Duodenal mucosa (tissue), 2 donors: Measurements from ENCODE around the gene SLC17A7.

Experiments
- H3K27ac ChIP-seq: one replicate; pipeline ENCODE4 v1.7.0; 2013; ENCODE audit warnings: low read depth, low read length
- H3K27me3 ChIP-seq, 2 donors: one replicate each; pipeline ENCODE4 v1.7.0; 2013; ENCODE audit warnings: low read length in 2 of 2, control low read depth in 1 of 2; ENCODE audit not compliant: insufficient read depth in 2 of 2, control insufficient read depth in 1 of 2
- H3K36me3 ChIP-seq, 2 donors: one replicate each; pipeline ENCODE4 v1.7.0; 2013; ENCODE audit warnings: low read length in 2 of 2, control low read depth in 1 of 2; ENCODE audit not compliant: insufficient read depth in 2 of 2, control insufficient read depth in 1 of 2
- H3K4me1 ChIP-seq, 2 donors: one replicate each; pipeline ENCODE4 v1.7.0; 2013; ENCODE audit warnings: low read length in 2 of 2, control low read depth in 1 of 2; ENCODE audit not compliant: insufficient read depth in 2 of 2, control insufficient read depth in 1 of 2
- H3K4me3 ChIP-seq, 2 donors: one replicate each; pipeline ENCODE4 v1.7.0; 2013; ENCODE audit warnings: low read length in 2 of 2, low read depth in 1 of 2
- H3K9ac ChIP-seq, 2 donors: one replicate each; pipeline ENCODE4 v1.7.0; 2013; ENCODE audit warnings: low read length in 2 of 2, low read depth in 1 of 2
- H3K9me3 ChIP-seq, 2 donors: one replicate each; pipeline ENCODE4 v1.7.0; 2013; ENCODE audit warnings: low read length in 2 of 2, control low read depth in 1 of 2; ENCODE audit not compliant: control insufficient read depth in 1 of 2

Gene SLC17A7

DNA sequence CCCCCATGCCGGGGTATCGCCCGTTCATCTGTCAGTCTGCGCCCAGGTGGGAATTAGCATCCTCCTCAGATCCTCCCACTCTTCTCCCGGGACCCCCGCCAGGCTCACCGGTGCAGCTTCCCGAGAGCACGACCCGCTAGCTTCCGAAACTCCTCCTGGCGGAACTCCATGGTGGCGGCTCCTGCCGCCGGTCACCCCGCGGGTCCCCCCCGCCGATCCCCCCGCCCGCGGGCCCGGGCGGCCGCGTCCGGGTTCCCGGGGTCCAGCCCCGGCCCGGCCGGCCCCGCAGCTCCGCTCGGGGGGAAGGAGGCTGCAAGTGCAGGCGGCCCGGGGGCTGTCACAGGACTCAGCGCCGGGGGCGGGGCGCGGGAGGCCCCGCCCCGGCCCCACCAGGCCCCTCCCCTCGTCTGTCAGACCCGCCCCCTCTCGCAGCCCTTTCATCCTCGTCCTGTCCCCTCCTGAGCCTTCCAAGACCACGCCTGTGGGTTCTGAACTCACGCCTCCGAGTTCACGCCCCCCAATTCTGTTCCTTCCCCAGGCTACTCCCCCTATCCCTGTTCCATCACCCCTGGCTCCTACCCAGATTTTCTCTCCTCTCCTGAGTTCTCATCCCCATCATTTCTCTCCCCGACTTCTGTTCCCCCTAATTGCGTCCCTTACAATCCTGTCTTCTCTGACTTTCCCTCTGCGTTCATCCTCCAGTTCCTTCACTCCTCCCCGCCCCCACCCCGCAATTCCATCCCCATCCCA is at the start of gene SLC17A7:
Gene SLC17A7, minus strand, starts transcription at position 318 of the 750 bp plus-strand sequence. Its CDS starts 148 bp downstream, at position 170.
- no peak within 1 kb of the TSS for H3K27ac ChIP-seq
- no peaks in the 10 kb centered on the region for H3K36me3 ChIP-seq
- no peak within 1 kb of the TSS for H3K9ac ChIP-seq
- no peaks in the 10 kb centered on the region for H3K9me3 ChIP-seq
- H3K27me3 ChIP-seq, result peaks cover 43 to 54% of the 10 kb centered on the region in 2 donors
- H3K4me1 ChIP-seq, result peaks cover 0 to 5% of the 10 kb centered on the region in 2 donors
- H3K4me3 ChIP-seq, result peak within 1 kb of the TSS in 1 of 2 donors; percentile 79

DNA sequence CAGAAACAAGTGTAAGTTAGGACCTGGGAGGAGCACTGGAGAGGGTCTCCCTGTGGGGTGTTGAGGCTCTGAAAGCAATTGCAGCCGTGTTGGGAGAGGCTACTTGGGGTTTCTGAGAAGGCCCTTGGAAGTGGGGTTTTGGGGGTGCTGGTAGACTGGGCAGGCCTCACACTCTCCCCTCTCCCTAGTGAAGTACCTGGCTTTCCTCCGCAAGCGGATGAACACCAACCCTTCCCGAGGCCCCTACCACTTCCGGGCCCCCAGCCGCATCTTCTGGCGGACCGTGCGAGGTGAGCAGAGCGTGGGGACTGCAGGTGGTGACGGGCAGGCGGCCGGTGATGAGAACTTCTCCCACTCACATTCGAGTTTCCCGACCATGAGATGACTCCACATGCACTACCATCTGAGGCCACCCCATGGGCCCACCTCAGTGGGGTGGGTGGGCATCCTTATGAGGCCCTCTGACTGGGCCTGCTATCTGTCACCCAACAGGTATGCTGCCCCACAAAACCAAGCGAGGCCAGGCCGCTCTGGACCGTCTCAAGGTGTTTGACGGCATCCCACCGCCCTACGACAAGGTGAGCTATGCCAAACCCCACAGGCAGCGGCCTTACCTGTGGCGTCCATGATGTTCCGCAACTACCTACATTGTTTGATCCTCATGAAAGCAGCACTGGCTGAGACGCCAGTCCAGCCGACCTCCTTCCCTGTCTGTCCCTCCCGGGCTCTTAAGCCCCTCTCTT is 49.1 kb upstream of the SLC17A7 start:
- H3K36me3 ChIP-seq, result peaks cover 40 to 41% of the 10 kb centered on the region in 2 donors
- peak overlapping the region; percentile 90 to 99 for H3K9ac ChIP-seq
- H3K9me3 ChIP-seq, result no peaks in the 10 kb centered on the region
- H3K4me1 ChIP-seq, result peaks cover 31 to 32% of the 10 kb centered on the region in 2 donors
- no peaks in the 10 kb centered on the region for H3K27me3 ChIP-seq
- H3K27ac ChIP-seq, result peak overlapping the region; percentile 15
- H3K4me3 ChIP-seq, result peak overlapping the region; percentile 97 to 99

DNA sequence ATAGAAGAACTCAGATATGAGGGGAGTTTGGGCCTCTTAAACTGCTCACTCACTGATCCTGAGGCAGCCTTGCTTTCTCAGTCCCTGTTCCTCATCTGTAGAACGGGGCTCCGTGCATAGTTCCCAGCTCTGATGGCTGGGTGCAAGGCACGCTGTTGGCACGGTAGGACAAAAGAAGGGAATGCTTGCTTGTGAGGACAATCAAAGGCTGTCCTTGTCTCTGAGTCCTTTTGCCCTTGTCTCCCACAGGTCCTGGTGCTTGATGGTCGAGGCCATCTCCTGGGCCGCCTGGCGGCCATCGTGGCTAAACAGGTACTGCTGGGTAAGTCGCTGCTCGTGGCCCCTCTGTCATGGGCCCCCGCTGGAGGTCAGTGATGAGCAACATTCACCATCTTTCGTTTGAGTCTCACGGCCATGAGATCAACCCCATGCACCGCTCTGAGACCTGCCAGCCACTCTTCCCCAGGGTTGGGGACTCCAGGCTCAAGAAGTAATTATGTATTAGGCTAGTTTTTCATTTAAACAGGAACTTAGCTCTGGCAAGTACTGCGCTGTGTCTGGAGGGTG is 48.4 kb upstream of the SLC17A7 start:
- peak overlapping the region; percentile 90 to 99 for H3K9ac ChIP-seq
- no peak overlapping the region for H3K27ac ChIP-seq
- peaks cover 31 to 32% of the 10 kb centered on the region in 2 donors for H3K4me1 ChIP-seq
- H3K36me3 ChIP-seq, result peaks cover 40 to 41% of the 10 kb centered on the region in 2 donors
- no peaks in the 10 kb centered on the region for H3K27me3 ChIP-seq
- H3K9me3 ChIP-seq, result no peaks in the 10 kb centered on the region
- peak overlapping the region; percentile 97 to 99 for H3K4me3 ChIP-seq

DNA sequence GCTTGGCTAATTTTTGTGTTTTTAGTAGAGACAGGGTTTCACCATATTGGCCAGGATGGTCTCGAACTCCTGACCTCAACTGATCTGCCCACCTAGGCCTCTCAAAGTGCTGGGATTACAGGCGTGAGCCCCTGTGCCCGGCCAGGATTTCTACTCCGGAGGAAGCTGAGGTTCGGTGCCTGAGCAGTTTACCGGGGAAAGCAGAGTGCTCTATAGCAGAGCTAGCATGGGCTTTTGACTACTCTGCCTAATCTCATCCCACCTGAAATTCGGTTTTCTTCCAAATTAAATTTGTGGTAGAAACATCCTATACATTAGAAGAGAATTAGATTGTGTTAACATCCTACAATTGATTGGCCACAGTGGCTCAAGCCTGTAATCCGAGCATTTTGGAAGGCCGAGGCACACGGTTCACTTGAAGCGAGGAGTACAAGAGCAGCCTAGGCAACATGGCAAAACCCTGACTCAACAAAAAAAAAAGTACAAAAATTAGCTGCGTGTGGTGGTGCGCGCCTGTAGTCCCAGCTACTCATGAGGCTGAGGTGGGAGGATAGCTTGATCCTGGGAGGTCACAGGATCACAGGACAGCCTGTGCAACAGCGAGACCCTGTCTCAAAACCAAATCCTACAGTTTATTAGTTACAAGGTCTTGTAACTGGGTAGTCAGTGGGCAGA is 47.7 kb upstream of the SLC17A7 start:
- Histone ChIP-seq H3K4me3 (peak overlapping the region; percentile 97 to 99), H3K9ac (peak overlapping the region; percentile 90 to 99), H3K9me3 (no peaks in the 10 kb centered on the region), H3K36me3 (peaks cover 40 to 41% of the 10 kb centered on the region in 2 donors), H3K27me3 (no peaks in the 10 kb centered on the region), H3K27ac (no peak overlapping the region), H3K4me1 (peaks cover 31 to 32% of the 10 kb centered on the region in 2 donors)

DNA sequence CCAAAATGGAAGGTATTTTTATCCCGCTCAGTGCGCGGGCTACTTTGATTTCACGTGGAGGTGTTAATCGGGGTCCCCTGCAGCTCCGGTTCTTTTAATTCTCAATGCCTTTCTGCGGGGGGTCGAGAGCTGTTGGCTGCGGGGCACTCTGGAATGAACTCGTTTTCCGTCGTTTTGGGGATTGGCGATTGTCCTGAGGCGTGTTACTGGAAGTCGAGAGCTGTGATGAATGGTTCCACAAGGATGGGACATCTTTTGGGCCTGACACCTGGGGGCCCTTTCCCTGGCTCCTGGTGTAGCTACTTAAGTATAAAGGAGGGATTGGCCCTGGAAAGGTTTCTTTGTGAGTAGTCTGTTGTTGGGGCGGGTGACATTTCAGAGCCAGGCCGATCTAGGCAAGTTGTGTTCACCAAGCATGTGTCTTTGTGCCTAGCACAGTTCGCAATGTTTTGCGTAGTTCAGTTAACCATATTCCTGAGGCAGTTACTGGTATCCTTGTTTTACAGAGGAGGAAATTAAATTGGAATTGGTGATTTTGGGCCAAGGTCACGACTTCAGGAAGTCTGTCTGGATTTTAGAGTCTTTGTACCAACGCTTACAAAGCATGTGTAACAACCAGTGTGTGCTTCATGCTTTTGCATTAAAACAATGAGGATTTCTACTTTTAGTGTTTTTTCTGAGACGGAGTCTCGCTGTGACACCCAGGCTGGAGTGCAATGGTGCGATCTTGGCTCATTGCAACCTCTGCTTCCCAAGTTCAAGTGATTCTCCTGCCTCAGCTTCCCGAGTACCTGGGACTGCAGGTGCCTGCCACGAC is 46.9 kb upstream of the SLC17A7 start:
- Histone ChIP-seq H3K9me3 (no peaks in the 10 kb centered on the region), H3K4me3 (peak overlapping the region; percentile 97 to 99), H3K36me3 (peaks cover 40 to 41% of the 10 kb centered on the region in 2 donors), H3K9ac (peak overlapping the region; percentile 90 to 99), H3K4me1 (peaks cover 31 to 32% of the 10 kb centered on the region in 2 donors), H3K27me3 (no peaks in the 10 kb centered on the region), H3K27ac (peak overlapping the region; percentile 79)

DNA sequence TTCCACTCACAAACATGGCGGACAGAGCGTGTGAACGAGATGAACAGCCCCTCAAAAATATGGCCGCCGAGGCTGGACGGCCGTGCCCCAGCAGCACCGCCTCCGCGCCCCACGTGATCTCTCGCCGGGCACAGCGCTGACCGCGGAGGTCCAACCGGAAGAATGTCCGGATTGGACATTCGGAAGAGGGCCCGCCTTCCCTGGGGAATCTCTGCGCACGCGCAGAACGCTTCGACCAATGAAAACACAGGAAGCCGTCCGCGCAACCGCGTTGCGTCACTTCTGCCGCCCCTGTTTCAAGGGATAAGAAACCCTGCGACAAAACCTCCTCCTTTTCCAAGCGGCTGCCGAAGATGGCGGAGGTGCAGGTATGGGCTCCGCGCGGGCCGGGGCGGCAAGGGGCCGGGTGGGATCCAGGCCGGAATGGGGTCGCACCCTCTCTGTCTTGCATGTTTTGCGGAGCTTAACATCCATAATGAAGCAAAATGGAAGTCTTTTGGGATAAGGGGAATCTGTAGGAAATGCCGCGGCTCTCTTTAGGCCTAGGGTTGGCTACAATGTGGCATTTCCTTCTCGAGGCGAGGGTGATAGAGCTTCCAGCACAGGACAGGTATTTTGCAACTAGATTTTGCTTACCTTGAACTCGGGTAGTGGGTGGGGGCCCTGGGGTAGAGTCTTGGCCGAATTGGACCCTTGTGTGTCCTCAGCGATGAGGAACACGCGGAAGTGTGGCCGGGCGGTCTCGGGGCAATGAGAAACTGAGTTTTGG is 46.1 kb upstream of the SLC17A7 start, which contains the start of gene RPL13A:
Gene RPL13A, plus strand, starts transcription at position 332 of the 769 bp plus-strand sequence. Its CDS starts 22 bp downstream, at position 354.
- Histone ChIP-seq H3K27me3 (no peaks in the 10 kb centered on the region), H3K4me1 (peaks cover 31 to 32% of the 10 kb centered on the region in 2 donors), H3K36me3 (peaks cover 35% of the 10 kb centered on the region in 2 donors), H3K9me3 (no peaks in the 10 kb centered on the region), H3K4me3 (peak within 1 kb of the TSS; percentile 97 to 99), H3K9ac (peak within 1 kb of the TSS; percentile 90 to 99), H3K27ac (peak within 1 kb of the TSS; percentile 79)

DNA sequence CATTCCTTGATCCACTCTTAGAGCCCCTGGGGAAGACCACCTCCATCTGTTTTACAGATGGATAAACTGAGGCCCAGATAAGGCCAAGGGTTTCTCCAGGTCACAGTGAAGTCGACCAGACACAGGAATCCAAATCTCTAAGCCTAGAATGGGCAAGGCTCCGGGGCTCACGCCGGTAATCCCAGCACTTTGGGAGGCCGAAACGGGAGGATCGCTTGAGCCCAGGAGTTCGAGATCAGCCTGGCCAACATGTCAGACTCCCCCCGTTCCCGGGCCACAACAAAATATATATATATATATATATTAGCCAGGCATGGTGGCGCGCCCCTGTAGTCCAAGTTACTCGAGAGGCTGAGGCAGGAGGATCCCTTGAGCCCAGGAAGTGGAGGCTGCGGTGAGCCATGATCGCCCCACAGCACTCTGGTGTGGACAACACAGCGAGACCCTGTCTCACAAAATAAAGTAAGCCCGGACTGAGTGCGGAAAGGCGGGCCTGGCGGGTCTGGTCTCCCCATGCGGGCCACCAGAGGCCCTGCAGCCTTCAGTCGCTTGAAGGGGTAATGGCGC is 45.5 kb upstream of the SLC17A7 start:
- no peak overlapping the region for H3K9ac ChIP-seq
- H3K4me1 ChIP-seq, result peaks cover 25 to 31% of the 10 kb centered on the region in 2 donors
- no peaks in the 10 kb centered on the region for H3K9me3 ChIP-seq
- H3K36me3 ChIP-seq, result peaks cover 28% of the 10 kb centered on the region in 2 donors
- peak overlapping the region in 1 of 2 donors; percentile 54 for H3K4me3 ChIP-seq
- H3K27ac ChIP-seq, result peak overlapping the region; percentile 25
- no peaks in the 10 kb centered on the region for H3K27me3 ChIP-seq

DNA sequence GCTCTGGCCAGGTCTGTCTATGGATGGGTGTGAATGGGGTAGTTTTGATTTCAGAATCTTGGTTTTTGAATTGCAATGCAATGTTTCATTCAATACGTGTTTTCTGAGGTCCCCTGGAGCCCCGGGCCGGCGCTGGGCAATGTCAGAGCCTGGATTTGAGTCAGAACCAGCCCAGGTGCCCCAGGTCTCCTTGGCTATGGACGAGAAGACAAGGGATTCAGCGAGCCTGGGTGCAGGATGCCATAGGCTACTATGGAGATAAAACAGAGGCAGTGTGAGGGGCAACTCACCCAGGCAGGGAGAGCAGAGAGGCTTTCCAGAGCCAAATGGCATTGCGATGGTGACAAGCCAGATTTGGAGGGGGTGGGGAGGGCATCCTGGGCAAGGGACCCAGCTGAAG is 44.9 kb upstream of the SLC17A7 start:
- Histone ChIP-seq H3K4me1 (peaks cover 24 to 28% of the 10 kb centered on the region in 2 donors), H3K36me3 (peaks cover 23 to 24% of the 10 kb centered on the region in 2 donors), H3K27ac (no peak overlapping the region), H3K4me3 (no peak overlapping the region), H3K27me3 (no peaks in the 10 kb centered on the region), H3K9ac (no peak overlapping the region), H3K9me3 (no peaks in the 10 kb centered on the region)
